ENCODE results near the gene ATXN2.
"Not testable (repeated sequence)": the region's sequence is repeated elsewhere in the genome, so short reads cannot be mapped to it uniquely, and the experiment has no call there.

Gene ATXN2

GRCh38 chr12:111506260-111506659, 92.9 kb downstream of the ATXN2 start:
- no peak for DNase-seq (ENCODE audit: low read depth, low spot score)

DNA sequence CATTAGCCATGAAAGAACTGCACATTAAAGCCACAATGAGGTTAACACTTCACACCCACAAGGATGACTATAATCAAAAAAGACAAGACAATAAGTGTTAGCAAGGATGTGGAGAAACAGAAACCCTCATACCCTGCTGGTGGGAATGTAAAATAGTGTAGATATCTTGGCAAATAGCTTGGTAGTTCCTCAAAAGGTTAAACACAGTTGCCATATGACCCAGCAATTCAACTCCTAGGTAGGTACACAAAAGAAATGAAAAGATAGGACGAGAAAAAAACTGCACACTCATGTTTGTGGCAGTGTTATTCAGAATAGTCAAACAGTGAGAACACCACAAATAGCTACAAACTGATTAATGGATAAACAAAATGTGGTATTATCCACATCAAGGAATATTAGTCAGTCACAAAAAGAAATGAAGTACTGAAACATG, 93.5 kb downstream of the ATXN2 start:
- no peak for DNase-seq (ENCODE audit: low read depth, low spot score)

GRCh38 chr12:111503116-111503515, 96.0 kb downstream of the ATXN2 start:
- DNase-seq (ENCODE audit: low read depth, low spot score): no peak

- no peak for DNase-seq (ENCODE audit: low read depth, low spot score)
Observed at GRCh38 chr12:111494676-111495075, 104.4 kb downstream of the ATXN2 start.

DNA sequence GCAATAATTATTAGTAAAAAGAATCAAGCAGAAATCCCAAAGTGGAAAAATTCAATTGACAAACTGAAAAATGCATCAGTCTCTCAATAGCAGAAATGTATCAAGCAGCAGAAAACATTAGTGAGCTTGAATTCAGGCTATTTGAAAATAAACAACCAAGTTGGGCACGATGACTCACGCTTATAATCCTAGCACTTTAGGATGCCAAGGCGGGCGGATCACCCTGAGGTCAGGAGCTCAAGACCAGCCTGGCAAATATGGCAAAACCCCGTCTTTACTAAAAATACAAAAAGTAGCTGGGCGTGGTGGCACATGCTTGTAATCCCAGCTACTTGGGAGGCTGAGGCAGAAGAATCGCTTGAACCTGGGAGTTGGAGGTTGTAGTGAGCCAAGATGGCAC, 106.1 kb downstream of the ATXN2 start:
- not testable (repeated sequence) for DNase-seq (ENCODE audit: low read depth, low spot score)

DNA sequence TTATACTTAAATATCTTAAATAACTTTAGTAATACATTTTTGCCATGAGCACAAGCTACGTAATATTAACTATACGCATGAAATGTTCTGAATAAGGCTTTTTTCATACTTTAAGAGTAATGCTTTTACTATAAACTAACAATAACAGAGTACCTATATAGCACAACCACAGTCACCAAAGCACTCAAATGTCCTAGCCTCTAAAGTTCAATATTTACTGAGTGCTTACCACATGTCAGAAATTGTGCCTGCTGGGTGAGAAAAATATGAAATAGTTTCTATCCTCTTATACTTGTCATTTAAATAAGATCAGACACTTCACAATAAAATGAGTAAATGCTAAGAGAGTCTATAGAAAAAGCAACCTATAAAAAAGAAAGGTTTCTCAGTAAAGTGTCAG, 110.3 kb downstream of the ATXN2 start:
- DNase-seq (ENCODE audit: low read depth, low spot score): no peak

GRCh38 chr12:111488271-111488670, 110.8 kb downstream of the ATXN2 start:
- no peak for DNase-seq (ENCODE audit: low read depth, low spot score)

GRCh38 chr12:111482462-111482861, 116.7 kb downstream of the ATXN2 start:
- no peak for DNase-seq (ENCODE audit: low read depth, low spot score)

DNA sequence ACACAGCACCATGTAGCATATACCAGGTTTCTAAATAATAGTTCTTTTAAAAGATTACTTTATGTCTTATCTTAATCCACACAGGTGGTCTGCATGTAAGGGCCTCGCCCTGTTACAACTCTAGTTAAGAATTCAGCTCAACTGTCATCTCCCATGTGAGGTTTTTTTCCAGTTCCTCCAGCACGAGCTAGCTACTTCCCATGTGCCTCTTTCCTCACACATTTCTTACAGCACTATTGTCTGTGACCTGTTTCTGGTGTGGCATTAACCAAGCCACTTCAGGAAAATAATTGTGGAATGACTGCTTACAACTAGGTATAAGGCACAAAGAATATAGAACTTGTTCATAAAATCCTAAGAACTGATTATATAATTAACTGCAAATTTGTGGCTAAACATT, 127.9 kb downstream of the ATXN2 start:
- no peak for DNase-seq (ENCODE audit: low read depth, low spot score)

- no peak for DNase-seq (ENCODE audit: low read depth, low spot score)
Observed at GRCh38 chr12:111469401-111469800, 129.7 kb downstream of the ATXN2 start.

DNA sequence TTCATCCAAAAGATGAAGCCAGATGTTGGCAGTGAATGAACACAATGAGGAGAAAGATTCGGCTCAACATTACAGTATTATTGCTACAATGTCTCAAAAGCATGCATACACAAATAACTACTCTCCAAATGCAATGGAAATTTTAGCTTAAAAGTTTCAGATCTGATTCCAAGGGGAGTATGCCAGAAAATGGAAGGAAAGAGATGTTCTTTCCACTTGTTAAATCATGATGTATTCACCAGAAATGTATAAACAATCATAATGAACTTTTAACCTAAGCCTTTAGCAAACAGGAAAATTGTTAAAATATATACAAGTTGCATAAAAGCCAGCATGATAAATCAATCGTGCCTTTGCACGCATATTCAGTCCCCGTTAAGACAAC, 131.3 kb downstream of the ATXN2 start:
- DNase-seq (ENCODE audit: low read depth, low spot score): no peak

GRCh38 chr12:111467092-111467856, 131.8 kb downstream of the ATXN2 start:
- DNase-seq (ENCODE audit: low read depth, low spot score): no peak

- DNase-seq (ENCODE audit: low read depth, low spot score): no peak
Observed at GRCh38 chr12:111462210-111462769, 136.8 kb downstream of the ATXN2 start.

DNA sequence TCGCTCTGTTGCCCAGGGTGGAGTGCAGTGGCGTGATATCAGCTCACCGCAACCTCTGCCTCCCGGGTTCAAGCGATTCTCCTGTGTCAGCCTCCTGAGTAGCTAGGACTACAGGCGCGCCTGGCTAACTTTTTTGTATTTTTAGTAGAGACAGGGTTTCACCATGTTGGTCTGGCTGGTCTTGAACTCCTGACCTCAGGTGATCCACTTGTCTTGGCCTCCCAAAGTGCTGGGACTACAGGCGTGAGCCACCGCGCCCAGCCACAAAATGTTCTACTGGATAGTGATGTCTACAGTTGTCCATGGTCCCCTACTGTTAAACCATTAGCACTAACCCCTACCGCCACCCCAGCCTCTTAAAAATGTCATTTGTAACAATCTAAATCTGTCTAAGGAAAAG, 139.0 kb downstream of the ATXN2 start:
- not testable (repeated sequence) for DNase-seq (ENCODE audit: low read depth, low spot score)

DNA sequence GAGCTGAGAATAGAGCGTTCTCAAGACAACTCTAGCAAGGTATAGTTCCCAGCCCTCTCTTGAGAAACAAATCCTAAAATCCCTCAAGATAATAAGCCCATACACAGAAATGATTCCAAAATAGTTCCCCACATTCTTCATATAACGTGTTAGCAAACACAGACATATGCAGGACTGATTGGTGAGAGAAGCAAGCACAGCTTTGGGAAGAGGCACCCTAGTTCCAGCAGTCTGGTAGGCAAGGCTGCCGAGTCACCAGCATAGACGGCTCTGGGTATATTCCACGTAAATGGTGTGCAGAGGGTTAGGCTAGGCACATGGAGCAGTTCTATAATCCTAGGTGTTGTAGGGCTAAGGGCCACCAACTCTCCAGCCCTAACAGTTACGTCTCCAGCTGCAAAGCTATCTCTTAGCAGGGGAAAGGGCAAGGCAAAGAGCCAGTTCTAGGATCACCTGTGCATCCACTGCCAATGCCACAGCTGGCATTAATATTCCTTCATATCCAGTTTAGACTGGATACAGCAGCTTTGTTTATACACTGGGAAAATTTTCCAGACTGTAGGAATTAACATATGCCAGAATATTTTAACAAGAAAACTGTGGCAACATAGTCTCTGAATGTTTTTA, 140.5 kb downstream of the ATXN2 start:
- DNase-seq (ENCODE audit: low read depth, low spot score): no peak

GRCh38 chr12:111457577-111457976, 141.5 kb downstream of the ATXN2 start:
- DNase-seq (ENCODE audit: low read depth, low spot score): no peak

- DNase-seq (ENCODE audit: low read depth, low spot score): no peak
Observed at GRCh38 chr12:111457071-111457470, 142.0 kb downstream of the ATXN2 start.

DNA sequence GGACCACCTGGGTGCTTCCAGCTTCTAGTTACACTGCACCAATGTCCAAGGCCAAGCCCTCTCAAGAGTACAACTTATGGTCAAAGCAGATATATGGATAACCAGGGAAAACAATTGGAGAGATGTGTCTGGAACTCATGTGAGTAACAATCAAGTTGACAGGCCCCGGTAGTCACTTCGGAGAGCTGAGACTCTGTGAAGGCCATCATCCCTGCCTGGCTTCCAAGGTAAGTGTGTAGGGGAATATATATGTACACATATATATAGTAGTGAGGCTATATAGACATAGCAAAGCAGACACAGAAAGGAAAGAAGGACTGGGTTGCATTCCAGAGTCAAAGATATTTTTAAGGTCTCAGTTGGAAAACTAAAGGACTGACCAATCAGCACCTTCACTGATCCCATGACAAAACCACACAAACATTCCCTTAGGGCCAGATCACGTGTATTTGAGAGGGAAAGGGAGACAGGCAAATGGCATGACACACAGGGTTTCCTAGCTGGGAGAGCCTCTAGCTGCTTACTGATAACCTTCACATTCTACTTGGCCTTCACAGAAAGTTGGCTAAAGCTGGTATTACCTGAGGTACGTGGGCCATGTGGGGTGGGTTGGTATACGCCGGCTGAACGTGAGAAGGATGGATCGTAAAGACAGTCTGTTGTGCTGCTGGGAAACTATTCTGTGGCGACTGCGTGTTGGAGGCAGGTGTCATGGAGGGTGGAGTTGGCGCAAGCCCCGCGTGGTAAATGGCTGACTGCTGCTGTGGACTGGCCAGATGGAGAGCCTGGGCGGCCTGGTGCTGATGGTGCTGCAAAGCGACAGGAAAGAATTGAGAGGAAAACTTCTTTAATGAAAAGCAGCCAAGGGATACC, 143.4 kb downstream of the ATXN2 start:
- DNase-seq (ENCODE audit: low read depth, low spot score): no peak

DNA sequence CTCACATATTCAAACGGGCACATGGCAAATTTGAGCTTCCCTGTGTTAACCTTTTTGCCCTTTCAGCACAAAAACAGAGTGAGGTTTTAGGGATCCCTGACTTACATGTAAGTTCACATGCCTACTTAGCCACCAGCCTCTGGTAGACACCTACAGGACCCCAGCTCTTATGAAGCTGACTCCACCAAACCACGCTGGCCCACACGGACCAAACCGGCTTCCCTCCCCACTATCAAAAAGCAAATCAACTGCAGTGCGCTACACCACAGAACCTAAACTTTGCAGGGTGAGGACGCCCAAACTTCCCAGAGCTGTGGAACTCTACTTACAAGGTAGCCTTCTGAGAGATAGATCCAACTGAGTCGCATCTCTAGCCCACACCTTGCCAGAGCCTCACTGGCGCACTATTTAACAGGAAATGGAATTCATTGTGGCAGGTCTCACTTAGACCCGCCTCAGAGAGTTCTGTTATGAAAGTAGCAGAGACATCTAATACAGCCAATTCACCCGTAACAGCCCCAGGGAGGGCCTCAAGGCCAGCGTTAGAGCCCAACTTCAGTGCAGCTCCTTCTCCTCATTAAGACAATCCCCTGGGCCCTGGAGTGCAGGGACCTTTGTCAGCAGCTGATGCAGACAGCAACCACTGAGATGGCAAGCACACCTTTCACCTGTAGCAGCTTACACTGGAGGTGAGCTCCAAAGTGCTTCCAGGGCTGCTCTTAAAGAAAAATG, 144.2 kb downstream of the ATXN2 start:
- DNase-seq (ENCODE audit: low read depth, low spot score): no peak

GRCh38 chr12:111454311-111454710, 144.8 kb downstream of the ATXN2 start:
- DNase-seq (ENCODE audit: low read depth, low spot score): no peak
